Measurements from ENCODE around the gene NAV2.
"Not testable (repeated sequence)": the region's sequence is repeated elsewhere in the genome, so short reads cannot be mapped to it uniquely, and the experiment has no call there.

NAV2 gene

GRCh38 chr11:20067665-20068064 is 355.0 kb downstream of the NAV2 start:
- TF ChIP-seq CTCF (IDR thresholded peaks at IDR 0.05; ENCODE audit: low read length, missing control alignments), result no peak
- DNase-seq (ENCODE audit: low read depth), result no peak
- H3K4me3 ChIP-seq (replicated peaks; ENCODE audit: low read depth, low read length), result no peak overlapping the region

GRCh38 chr11:20068691-20069090 is 356.1 kb downstream of the NAV2 start:
- no peak overlapping the region for H3K4me3 ChIP-seq (replicated peaks; ENCODE audit: low read depth, low read length)
- no peak for TF ChIP-seq CTCF (IDR thresholded peaks at IDR 0.05; ENCODE audit: low read length, missing control alignments)
- no peak for DNase-seq (ENCODE audit: low read depth)

GRCh38 chr11:20070459-20070858 is 357.8 kb downstream of the NAV2 start:
- DNase-seq (ENCODE audit: low read depth), result no peak
- no peak overlapping the region for H3K4me3 ChIP-seq (replicated peaks; ENCODE audit: low read depth, low read length)
- no peak for TF ChIP-seq CTCF (IDR thresholded peaks at IDR 0.05; ENCODE audit: low read length, missing control alignments)

- H3K4me3 ChIP-seq (replicated peaks; ENCODE audit: low read depth, low read length), result no peak overlapping the region
- TF ChIP-seq CTCF (IDR thresholded peaks at IDR 0.05; ENCODE audit: low read length, missing control alignments), result no peak
- DNase-seq (ENCODE audit: low read depth), result no peak
Measured at GRCh38 chr11:20075627-20076026, 363.0 kb downstream of the NAV2 start.

GRCh38 chr11:20078846-20079245 is 366.2 kb downstream of the NAV2 start:
- H3K4me3 ChIP-seq (replicated peaks; ENCODE audit: low read depth, low read length), result no peak overlapping the region
- TF ChIP-seq CTCF (IDR thresholded peaks at IDR 0.05; ENCODE audit: low read length, missing control alignments), result no peak
- no peak for DNase-seq (ENCODE audit: low read depth)

- no peak for DNase-seq (ENCODE audit: low read depth)
- no peak overlapping the region for H3K4me3 ChIP-seq (replicated peaks; ENCODE audit: low read depth, low read length)
- TF ChIP-seq CTCF (IDR thresholded peaks at IDR 0.05; ENCODE audit: low read length, missing control alignments), result no peak
Measured at GRCh38 chr11:20080032-20080685, 367.5 kb downstream of the NAV2 start.

GRCh38 chr11:20081336-20081735 is 368.7 kb downstream of the NAV2 start:
- DNase-seq (ENCODE audit: low read depth), result no peak
- TF ChIP-seq CTCF (IDR thresholded peaks at IDR 0.05; ENCODE audit: low read length, missing control alignments), result no peak
- no peak overlapping the region for H3K4me3 ChIP-seq (replicated peaks; ENCODE audit: low read depth, low read length)

GRCh38 chr11:20083877-20084276 is 371.2 kb downstream of the NAV2 start:
- not testable (repeated sequence) for DNase-seq (ENCODE audit: low read depth); H3K4me3 ChIP-seq (replicated peaks; ENCODE audit: low read depth, low read length)

Data from fibroblast of pulmonary artery (primary cell).